IPS-NIHi11 (cell line): ENCODE results near the gene CNGA2.
"Not testable (repeated sequence)": the region's sequence is repeated elsewhere in the genome, so short reads cannot be mapped to it uniquely, and the experiment has no call there.

Source experiments
- DNase-seq: peaks from one replicate; pipeline ENCODE4 v3.0.0; 2012; ENCODE audit warnings: mixed read lengths, low spot score

The CNGA2 gene

DNA sequence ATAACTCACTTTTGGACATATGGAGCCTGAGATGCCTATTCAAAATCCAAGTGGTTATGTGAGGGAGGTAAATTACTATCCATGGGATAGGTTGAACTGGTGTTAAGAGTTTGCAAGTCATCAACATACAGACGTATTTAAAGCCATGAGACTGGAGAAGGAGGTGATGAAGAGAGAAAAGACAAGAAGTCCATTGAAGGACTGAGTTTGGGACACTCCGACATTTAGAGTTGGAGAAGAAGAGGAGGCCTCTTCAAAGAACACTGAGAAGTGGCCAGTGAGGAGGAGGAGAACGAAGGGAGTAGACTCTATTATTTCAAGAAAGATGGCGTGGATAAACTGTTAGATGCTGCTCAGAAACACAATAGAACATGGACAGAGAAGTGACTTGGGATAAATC is at the start of gene CNGA2:
Gene CNGA2, plus strand, starts transcription at position 301 of the 400 bp plus-strand sequence. CDS start 3,738 bp downstream, outside the sequence.
- DNase-seq = no peak

DNA sequence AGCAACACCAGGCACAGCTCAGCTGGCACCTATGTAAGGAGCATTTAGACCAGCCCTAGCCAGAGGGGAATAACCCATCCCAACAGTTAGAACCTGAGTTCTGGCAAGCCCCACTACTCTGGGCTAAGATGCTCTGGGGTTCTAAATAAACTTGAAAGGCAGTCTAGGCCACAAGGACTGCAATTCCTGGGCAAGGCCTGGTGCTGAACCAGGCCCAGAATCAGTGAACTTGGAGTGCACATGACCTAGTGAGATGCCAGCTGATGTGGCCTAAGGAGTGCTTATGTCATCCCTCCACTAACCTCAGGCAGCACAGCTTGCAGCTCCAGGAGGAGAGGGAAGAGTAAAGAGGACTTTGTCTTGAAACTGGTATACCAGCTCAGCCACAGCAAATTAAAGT is 46.9 kb upstream of the CNGA2 start:
- no peak for DNase-seq

DNA sequence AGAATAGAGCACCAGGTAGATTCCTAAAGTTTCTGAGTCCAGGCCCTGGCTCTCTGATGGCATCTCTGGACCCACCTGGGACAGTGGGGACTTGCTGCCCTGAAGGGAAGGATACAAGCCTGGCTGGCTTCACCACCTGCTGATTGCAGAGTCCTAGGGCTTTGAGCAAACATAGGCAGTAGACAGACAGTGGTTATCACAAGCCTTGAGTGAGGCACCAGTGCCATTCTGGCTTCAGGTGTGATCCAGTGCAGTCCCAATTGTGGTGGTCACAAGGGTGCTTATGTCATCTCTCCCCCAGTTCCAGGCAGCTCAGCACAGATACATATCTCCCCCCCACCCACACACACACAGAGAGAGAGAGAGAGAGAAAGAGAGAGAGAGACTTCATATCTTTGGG is 45.9 kb upstream of the CNGA2 start:
- no peak for DNase-seq

DNA sequence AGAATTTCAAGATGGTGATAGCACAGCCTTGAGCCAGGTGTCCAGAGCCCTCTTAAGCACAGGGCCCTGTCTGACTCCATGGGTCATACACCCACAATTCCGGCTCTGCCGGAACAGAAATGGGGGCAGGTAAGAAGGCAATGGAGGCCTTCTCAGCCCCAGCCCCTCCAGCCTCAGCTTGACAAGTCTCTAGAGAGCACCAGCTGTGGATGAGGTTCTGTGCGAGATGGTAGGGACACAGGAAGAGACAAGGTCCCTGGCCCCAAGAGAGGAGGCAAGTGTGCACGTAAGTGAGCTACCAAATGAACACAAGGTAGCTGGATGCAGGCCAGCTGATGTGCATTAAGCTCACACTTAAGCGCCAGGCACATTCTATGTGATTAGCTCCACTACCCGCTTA is 41.7 kb upstream of the CNGA2 start:
- DNase-seq = no peak

DNA sequence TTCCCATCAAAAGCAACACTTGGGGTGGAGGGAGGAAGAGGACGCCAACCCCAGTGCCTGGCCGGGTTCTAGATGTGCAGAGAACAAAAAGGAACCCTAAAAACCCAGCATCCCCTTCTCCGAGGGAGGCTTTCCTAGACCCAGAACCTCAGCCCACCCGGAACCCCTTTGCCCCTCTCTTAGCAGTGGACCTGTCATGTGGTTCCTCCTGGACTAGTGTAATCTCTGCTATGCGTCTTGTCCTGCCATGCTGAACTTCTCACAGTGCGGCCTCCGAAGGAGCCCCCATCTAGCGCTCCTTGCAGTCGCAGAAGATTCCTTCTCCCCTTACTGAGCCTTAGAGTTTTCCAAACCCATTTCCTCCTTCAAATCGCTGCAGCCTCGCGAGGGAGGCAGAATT is 40.4 kb upstream of the CNGA2 start:
- no peak for DNase-seq

DNA sequence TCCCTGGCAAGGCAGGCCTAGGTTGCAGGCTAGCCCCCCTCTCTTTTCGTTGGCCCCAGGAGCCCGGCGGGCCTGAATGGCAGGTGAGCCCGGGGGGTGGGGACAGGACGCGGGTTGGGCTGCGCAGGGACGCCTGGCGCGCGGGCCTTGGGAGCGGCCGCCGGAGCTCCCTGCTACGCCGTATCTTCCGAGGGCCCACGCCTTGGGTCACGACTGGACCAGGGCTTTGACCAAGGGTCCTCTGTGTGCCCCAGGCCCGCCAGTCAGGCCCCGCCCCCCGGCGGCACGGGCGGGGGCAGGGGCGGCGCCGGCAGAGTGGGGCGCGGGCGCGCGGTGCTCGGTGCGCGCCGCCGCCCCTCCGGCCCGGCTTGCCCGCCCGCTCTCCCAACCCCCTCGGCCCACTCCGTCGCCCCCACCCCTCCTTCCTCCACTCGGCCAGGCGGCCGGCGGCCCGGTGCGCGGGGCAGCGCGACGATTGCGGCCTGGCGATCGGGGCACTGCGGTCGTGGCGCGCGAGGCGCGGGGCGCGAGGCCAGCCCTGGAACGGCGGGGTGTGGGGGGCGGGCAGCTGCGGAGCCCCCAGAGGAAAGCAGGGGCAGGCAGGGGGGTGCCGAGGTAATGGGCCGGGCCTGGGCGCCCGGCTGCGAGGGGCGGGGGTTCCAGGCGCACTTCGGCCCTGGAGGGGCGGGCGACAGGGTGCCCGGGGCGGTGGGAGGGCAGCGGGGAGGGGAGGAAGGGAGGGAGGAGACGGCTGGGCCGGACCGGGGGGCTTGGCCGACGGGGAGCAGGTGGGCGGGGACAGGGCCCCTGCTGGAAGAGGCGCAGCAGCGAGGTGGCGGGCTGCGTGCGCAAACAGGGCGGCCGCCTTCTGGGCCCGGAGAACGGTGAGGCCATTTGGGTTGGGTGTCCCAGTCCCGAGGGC is 39.6 kb upstream of the CNGA2 start, which contains the start of gene PRRG3:
Gene PRRG3, plus strand, starts transcription at position 798 of the 922 bp plus-strand sequence. CDS start 3,357 bp downstream, outside the sequence.
- peak; percentile 72 for DNase-seq

DNA sequence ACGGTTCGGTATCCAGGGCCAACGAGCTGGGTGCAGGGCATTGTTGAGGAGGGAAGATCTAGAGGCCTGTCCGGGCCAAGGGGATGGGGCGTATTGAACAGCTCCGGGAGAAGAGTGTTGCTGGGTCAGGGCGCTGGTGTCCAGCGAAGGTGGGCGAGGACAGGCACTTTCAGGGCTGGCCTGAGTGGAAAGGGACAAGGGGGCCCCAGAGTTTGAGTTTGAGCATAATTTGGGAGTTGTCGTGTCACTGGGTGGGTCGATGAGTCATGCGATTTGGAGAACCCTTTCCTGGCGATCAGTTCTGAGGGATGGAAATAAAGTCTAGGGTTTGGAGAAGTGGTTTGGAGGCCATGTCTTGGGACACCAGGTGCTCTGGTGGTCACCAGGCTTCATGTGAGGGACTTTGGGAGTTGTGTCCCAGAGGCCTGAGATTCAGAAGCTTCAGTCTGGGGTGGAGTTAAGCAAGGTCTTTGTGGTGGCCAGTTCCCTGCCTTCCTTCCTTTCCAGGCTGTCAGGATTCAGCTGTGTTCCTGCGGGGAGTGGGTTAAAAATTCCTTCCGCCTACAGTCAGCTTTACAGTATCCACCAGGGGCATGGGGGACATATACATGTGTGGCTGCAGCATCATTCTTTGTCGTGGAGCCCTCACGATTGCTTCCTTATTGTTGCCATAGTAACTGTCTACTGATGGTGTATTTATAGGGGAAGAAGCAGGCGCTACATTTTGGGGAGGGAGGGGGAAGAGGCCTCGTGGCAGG is 38.8 kb upstream of the CNGA2 start:
- no peak for DNase-seq

DNA sequence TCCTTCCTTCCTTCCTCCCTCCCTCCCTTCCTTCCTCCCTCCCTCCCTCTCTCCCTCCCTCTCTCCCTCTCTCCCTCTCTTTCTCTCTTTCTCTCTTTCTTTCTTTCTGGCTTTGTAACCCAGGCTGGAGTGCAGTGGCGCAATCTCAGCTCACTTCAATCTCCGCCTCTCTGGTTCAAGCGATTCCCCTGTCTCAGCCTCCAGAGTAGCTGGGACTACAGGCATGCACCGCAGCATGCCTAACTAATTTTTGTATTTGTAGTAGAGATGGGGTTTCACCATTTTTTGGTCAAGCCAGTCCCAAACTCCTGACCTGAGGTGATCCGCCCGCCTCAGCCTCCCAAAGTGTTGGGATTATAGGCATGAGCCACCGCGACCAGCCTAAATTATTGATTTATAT is 37.5 kb upstream of the CNGA2 start:
- DNase-seq = not testable (repeated sequence)

DNA sequence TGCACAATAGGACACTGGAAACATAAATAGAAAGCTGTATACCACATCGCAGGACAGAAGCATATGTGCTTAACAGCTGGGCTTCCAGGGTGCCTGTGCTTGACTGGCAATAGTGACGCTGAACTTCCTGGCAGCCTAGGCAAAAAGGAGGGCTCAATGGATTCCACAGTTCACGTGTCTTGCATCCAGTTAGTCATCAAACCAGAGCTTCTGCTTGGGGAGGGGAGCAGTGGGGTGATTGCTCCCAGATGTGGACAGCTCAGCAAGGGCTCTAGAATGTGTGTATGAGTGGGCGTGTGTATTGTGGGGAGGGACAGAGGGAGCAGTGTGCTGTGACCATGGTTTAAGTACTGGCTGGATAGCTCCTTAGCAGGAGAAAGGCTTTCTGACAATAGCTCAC is 37.0 kb upstream of the CNGA2 start:
- no peak for DNase-seq

DNA sequence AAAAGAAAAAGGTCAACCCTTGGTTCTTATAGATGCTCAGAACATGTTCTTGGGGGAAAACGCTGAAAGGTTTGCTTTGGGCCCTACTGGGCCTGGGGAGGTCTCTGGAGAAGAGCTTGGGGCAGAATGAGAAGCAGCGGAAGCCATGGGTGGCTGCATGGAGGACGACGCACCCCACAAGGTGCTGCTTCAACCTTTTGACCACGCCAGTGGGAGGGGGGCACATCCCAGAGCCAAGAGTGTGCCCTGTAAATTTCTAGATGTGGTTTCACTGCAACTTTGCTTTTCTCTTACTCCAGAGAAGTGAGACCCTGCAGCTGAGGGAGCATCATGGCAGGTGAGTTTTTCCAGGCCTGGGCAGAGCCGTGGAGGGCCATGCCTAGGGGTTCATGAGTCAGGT is 36.1 kb upstream of the CNGA2 start:
- DNase-seq = no peak

DNA sequence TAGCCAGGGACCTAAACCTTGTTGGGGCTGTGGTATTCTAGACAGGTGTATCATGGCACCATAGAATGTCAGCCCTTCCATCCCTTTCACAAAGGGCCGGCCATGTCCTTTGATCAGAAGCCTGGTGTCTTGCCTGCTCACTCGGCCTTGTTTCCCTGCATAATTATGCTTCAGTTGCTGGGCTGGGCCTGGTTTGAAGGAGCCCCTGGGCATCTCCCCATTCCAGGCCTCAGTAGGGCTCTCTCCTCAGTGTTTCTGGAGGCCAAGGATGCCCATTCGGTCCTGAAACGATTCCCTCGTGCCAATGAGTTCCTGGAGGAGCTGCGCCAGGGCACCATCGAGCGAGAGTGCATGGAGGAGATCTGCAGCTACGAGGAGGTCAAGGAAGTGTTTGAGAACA is 34.8 kb upstream of the CNGA2 start:
- no peak for DNase-seq

DNA sequence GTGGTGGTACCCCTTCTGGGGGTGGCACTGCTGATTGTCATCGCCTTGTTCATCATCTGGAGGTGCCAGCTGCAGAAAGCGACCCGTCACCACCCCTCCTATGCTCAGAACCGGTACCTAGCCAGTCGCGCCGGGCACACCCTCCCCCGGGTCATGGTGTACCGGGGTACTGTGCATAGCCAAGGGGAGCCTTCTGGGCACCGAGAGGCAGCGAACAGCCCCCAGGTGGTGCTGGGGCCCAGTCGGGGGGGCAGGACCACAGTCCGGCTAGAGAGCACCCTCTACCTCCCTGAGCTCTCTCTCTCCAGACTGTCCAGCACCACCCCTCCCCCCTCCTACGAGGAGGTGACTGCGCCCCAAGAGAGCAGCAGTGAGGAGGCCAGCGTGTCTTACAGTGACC is 34.0 kb upstream of the CNGA2 start:
- DNase-seq = no peak

DNA sequence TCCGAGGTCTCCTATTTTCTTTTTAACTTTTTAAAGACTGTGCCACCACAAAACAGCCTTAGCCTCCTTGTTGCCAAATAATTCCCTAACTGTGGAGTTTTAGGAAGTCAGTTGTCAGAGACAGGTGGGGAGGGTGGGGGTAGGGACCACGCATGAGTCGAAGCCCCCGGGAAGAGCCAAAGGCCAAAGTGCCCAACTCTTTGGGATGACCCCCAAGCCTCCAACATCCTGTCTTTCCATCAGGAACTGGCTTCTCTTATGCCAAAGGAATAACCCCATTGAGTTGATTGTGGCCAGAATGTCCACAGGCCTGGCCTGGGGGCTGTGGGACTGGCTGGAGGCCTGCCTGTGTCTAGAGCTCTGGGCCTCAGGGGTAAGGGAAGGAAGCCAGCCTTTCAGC is 33.5 kb upstream of the CNGA2 start:
- DNase-seq = no peak

DNA sequence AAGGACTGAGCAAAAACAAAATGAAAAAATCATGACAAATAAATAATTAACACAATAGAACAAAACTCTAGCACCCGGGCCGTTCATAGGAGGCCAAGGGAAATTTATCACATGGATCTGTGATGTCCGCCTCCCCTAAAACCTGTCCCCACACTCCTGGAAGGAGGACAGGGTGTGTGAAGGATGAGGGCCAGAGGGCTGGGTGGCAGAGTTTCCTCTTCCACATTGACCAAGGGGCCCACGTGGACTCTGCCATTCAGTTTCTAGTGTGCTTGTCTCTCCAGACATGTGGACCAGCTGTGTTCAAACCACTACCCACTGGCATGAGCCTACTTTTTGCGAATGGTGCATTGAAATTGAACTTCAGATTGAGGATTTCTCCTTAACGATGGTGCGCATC is 33.0 kb upstream of the CNGA2 start:
- DNase-seq = no peak

DNA sequence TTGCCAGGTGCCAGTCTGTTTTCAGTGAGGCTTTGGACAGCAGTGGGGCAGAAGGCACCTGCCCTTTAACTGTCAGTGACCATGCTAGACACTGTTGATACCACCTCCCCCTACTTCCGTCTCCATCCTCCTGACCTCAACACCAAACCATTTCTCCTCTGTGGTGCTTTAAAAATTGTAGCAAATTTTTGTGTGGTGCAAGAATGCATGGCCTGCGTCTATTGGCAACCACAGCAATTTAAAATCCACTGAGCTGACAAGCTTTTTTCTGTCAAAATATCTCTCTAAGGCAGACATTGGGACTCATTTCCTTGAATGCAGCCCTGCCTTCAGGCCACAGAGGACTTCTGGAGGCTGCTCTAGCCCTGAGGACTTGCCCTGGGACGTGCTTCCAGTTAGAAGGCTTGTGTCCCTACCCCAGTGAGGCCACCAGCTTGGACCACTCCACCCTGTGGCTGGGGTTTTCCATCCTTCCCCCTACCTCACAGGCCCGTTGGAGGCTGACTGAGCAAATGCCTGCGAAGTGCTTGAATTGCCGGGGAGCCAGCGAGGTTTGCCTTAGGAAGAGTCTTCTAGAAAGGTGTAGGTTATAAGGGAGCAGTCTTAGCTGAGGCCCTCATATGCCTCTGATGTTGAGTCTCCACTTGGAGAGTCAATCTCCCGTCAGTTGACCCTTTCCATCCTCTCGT is 32.4 kb upstream of the CNGA2 start:
- no peak for DNase-seq

DNA sequence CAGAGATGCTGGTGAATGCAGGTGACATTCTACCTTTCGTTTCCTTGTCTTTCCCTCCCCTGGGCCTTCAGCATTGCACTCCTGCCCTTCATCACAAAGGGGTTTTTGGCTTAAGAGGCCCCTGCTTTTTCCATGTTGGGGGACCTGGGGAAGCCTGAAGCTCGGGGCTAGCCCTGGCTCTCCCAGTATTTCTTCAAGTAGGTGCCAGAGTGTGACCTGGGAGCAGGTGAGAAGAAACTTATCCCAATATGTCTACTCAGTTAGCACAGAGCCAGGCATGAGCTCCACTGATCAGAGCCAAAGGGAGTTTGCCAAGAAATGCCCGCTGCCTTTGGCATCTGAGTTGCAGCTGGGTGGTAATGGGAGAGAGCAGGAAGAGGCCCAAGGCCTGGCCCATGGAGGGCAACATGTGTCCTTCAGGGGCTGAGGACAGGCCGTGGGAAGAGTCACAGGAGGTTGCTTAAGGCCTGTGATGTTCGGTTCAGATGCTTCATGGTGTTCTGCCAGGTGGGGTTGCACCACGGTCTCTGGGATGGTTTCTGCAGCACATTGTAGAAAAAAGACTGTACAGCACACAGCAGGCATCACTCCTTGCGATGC is 31.7 kb upstream of the CNGA2 start:
- DNase-seq = no peak

DNA sequence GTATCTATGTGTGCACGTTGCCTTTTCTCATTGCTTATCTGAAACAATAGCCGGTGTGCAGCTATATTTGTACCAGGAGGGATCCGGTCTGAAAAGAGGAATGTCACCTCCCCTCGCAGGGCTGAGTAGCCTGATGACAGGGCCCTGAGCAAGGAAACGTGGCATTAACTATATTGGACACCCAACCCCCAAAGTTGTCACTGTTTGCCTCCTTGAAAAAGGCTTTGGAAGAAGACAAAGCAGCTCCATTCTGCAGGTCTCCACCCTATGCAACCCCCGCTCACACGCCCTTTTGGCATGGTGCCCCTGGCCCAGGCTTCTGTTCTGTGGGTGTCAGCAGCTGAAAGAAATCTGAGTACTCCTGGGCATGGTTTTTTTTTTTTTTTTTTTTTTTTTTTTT is 31.1 kb upstream of the CNGA2 start:
- no peak for DNase-seq

DNA sequence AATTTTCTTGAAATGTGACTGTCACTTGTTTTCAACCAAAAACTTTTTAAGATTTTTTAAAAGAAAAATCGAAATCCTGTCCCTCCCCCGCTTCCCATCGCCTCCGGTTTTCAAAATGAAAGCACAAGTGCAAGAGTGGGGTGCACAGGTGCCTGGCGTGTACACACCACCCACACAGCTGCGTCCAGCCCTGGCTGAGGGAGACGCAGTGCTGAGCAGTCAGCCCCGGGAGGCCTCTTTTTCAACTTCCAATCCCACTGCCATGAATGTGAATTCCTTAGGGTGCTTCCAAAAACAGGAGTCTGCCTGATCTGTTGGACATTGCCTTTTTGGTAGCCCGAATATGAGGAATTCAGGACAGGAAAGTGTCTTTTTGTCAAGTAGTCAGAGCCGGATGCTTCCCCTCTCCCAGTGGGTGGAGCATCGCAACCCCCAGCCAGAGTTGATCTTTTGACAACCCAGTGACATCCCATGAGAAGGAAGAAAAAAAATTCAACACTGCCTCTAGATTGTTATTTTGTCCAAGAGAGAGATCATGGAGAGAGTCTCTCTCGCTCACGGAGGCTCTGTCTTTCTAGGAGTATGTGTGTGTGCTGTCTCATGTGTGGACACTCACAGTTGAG is 30.4 kb upstream of the CNGA2 start:
- no peak for DNase-seq

DNA sequence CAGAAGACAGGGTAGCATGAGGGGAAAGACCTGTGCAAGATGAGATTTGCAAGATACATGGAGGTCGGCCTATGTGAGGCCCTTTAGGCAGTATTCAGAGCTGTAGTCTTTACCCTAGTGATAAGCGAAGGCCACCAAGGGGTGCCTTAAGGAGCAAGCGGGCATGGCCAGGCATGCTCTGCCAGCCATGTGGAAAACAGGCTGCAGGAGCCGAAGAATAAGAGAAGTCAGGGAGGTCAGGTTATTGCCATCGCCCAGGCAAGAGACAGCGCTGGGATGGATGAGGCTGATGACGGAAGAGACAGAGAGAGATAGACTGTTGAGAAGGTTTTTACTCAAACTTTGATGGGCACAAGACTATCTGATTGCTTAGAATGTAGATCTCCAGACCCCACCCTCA is 25.7 kb upstream of the CNGA2 start:
- no peak for DNase-seq

DNA sequence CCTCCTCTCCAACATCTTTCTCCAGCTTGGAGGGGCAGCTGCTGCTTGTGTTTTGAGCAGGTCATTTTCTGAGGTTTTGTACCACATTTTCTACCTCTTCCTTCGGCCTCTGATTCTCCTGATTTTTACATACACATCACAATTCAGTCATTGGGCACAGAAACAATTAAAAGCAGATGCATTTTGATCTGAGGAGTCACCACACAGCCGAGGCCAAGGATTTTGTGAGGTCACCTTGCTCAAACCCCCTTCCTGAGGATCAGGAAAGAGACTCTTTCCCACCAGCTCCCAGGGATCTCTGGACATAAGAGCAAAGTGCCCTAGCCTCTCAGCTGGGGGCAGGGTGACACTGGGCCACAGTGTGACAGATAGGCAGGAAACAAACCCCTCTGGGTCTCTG is 24.1 kb upstream of the CNGA2 start:
- no peak for DNase-seq

DNA sequence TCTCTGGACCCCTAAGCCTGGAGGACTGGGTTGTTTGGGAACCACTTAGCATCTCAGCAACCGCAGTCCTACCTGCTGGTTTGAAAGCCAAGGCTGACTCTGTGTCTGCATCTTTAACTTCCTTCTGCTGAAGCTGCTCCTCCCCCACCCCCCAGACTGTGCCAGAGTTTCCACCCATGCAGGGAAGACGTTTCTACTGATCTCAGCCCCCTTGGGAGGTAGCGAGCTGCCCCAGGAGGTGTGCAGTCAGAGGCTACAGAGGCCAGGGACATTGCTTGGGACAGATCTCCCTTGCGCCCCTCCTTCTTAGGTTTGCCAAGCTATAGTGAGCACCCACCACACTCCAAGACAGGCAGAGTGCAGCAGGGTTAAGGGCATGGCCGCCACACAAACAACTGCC is 23.4 kb upstream of the CNGA2 start:
- no peak for DNase-seq

DNA sequence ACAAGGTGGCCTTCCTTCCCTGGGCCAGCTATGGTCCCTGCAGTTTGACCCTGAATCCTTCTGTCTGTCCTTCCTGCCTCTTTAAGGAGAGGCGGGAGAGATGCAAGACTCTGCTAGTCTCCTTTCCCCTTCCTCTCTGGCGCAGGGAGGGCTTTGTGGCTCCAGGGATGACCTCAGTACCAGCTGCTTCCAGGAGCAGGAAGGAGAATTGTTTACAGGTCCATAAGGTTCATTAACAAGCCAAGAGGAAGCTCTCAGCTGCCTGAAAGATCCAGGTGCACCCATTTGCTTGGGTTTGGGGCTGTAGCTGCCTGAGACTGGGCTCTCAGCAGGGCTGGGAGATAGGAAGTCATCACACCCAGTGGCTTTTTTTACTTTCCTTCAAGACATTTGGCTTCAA is 22.8 kb upstream of the CNGA2 start:
- no peak for DNase-seq
